Thymus (tissue), 14 donors: ENCODE data around the gene ADD3. TPM values are rescaled to one million over a fixed set of nuclear protein-coding genes. Genes with fewer than 3 reads are reported as not detected.
A peak's percentile ranks its signal among the peaks of the same experiment; 100 is the strongest.

ENCODE experiments used
- DNase-seq, 9 donors: peaks; one replicate each; pipeline ENCODE4 v3.0.0-alpha.2; 2013; ENCODE audit warnings: low spot score in 9 of 9, low read depth in 6 of 9, missing footprints in 1 of 9
- H3K27ac ChIP-seq, 2 donors: one replicate each; pipeline ENCODE4 v1.5.1; 2013; ENCODE audit warnings: control low read depth in 1 of 2, low read depth in 1 of 2, low read length in 1 of 2, mild to moderate bottlenecking in 1 of 2, moderate library complexity in 1 of 2
- H3K27me3 ChIP-seq, 2 donors: one replicate each; pipeline ENCODE4 v1.5.1; 2013; ENCODE audit warnings: low read length in 1 of 2; ENCODE audit not compliant: control insufficient read depth in 2 of 2, insufficient read depth in 1 of 2
- H3K36me3 ChIP-seq, 2 donors: one replicate each; pipeline ENCODE4 v1.5.1; 2013; ENCODE audit warnings: low read length in 1 of 2, mild to moderate bottlenecking in 1 of 2, moderate library complexity in 1 of 2; ENCODE audit not compliant: control insufficient read depth in 2 of 2, insufficient read depth in 2 of 2
- H3K4me1 ChIP-seq, 2 donors: one replicate each; pipeline ENCODE4 v1.5.1; 2013; ENCODE audit warnings: low read length in 2 of 2; ENCODE audit not compliant: control insufficient read depth in 2 of 2, insufficient read depth in 2 of 2
- H3K4me3 ChIP-seq, 2 donors: one replicate each; pipeline ENCODE4 v1.5.1; 2013; ENCODE audit warnings: low read length in 2 of 2, control low read depth in 1 of 2, mild to moderate bottlenecking in 1 of 2
- H3K9me3 ChIP-seq, 2 donors: one replicate each; pipeline ENCODE4 v1.5.1; 2013; ENCODE audit warnings: low read length in 1 of 2, mild to moderate bottlenecking in 1 of 2; ENCODE audit not compliant: control insufficient read depth in 2 of 2, insufficient read depth in 1 of 2
- WGBS: extraction: QIAGEN DNeasy Blood & Tissue Kit; methylation state at CpG from one replicate; pipeline ENCODE4 v1.1.7; 2013; 5-methylcytosine and 5-hydroxymethylcytosine counted together
- long read RNA-seq, 10 donors: transcript quantifications; one replicate each; lab custom pipeline, GENCODE V29; 2026
- polyA plus RNA-seq: library from polyadenylated mRNA; stranded (reverse); fragments of 200-250 nt; gene quantifications from one replicate; pipeline ENCODE4 v1.2.3, GENCODE V29; 2013
- total RNA-seq: library from RNA; stranded (reverse); fragments of 120-200 nt; gene quantifications from one replicate; pipeline ENCODE4 v1.2.4, GENCODE V29; 2013
- donor health status: healthy.

The ADD3 gene
- total RNA-seq (217 TPM), polyA plus RNA-seq (112 TPM)
- long read RNA-seq, donor 1, full-length matches to known transcripts, result 5 of 21 reads
- long read RNA-seq, donor 1, partial matches to known transcripts, result 16 of 21 reads
- long read RNA-seq, donor 1, other reads (novel, unspliced or antisense), result 0 of 21 reads
- long read RNA-seq, donor 2, result 0 reads
- long read RNA-seq, donor 3, full-length matches to known transcripts, result 48 of 134 reads
- long read RNA-seq, donor 3, partial matches to known transcripts, result 74 of 134 reads
- long read RNA-seq, donor 3, other reads (novel, unspliced or antisense), result 12 of 134 reads
- long read RNA-seq, donor 4, full-length matches to known transcripts, result 18 of 34 reads
- long read RNA-seq, donor 4, partial matches to known transcripts, result 9 of 34 reads
- long read RNA-seq, donor 4, other reads (novel, unspliced or antisense), result 7 of 34 reads
- long read RNA-seq, donor 5, full-length matches to known transcripts, result 55 of 114 reads
- long read RNA-seq, donor 5, partial matches to known transcripts, result 59 of 114 reads
- long read RNA-seq, donor 5, other reads (novel, unspliced or antisense), result 0 of 114 reads
- long read RNA-seq, donor 6, full-length matches to known transcripts, result 24 of 29 reads
- long read RNA-seq, donor 6, partial matches to known transcripts, result 5 of 29 reads
- long read RNA-seq, donor 6, other reads (novel, unspliced or antisense), result 0 of 29 reads
- long read RNA-seq, donor 7, full-length matches to known transcripts, result 45 of 72 reads
- long read RNA-seq, donor 7, partial matches to known transcripts, result 21 of 72 reads
- long read RNA-seq, donor 7, other reads (novel, unspliced or antisense), result 6 of 72 reads
- long read RNA-seq, donor 8, full-length matches to known transcripts, result 14 of 19 reads
- long read RNA-seq, donor 8, partial matches to known transcripts, result 5 of 19 reads
- long read RNA-seq, donor 8, other reads (novel, unspliced or antisense), result 0 of 19 reads
- long read RNA-seq, donor 9, full-length matches to known transcripts, result 33 of 33 reads
- long read RNA-seq, donor 9, partial matches to known transcripts, result 0 of 33 reads
- long read RNA-seq, donor 9, other reads (novel, unspliced or antisense), result 0 of 33 reads
- long read RNA-seq, donor 10, full-length matches to known transcripts, result 23 of 65 reads
- long read RNA-seq, donor 10, partial matches to known transcripts, result 42 of 65 reads
- long read RNA-seq, donor 10, other reads (novel, unspliced or antisense), result 0 of 65 reads

- Histone ChIP-seq H3K27ac (peak within 1 kb of the TSS; percentile 92 to 97), H3K9me3 (no peaks in the 10 kb centered on the region), H3K36me3 (no peaks in the 10 kb centered on the region), H3K4me1 (peaks cover 19 to 24% of the 10 kb centered on the region in 2 donors), H3K27me3 (no peaks in the 10 kb centered on the region), H3K4me3 (peak within 1 kb of the TSS; percentile 78)
- peak; percentile 75 to 97 (median 94) for DNase-seq
- WGBS, result 1% methylated on average over 83 of the region's 83 CpGs
Measured at GRCh38 chr10:110007701-110008517, at the start of gene ADD3. Gene ADD3 (plus strand): TSS chr10:110007984. CDS start chr10:110100654, 92,670 bp downstream.

DNA sequence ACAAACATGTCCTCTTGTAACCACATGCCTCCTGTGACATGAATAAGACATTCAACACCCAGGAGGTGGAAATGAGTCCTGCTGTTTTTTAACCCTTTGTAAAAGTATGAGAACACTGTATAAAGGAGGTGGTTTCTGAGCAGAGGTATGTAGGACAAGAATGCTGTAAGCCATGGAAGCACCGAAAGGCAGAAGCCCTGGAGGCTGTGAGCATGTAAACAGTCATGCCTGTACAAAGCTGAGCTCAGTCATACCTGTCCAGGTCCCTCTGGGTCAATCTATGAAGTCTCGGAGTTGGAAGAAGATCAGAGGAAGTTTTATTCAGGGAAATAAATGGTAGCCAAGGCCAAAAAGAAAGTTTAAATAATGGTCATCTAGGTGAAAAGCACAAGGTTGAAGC is 49.7 kb upstream of the ADD3 start:
- 96% methylated on average over 2 of the region's 2 CpGs for WGBS
- no peak for DNase-seq
- Histone ChIP-seq H3K4me3 (no peak overlapping the region), H3K4me1 (no peaks in the 10 kb centered on the region), H3K27me3 (no peaks in the 10 kb centered on the region), H3K27ac (peak overlapping the region in 1 of 2 donors; percentile 2), H3K36me3 (no peaks in the 10 kb centered on the region), H3K9me3 (no peaks in the 10 kb centered on the region)

DNA sequence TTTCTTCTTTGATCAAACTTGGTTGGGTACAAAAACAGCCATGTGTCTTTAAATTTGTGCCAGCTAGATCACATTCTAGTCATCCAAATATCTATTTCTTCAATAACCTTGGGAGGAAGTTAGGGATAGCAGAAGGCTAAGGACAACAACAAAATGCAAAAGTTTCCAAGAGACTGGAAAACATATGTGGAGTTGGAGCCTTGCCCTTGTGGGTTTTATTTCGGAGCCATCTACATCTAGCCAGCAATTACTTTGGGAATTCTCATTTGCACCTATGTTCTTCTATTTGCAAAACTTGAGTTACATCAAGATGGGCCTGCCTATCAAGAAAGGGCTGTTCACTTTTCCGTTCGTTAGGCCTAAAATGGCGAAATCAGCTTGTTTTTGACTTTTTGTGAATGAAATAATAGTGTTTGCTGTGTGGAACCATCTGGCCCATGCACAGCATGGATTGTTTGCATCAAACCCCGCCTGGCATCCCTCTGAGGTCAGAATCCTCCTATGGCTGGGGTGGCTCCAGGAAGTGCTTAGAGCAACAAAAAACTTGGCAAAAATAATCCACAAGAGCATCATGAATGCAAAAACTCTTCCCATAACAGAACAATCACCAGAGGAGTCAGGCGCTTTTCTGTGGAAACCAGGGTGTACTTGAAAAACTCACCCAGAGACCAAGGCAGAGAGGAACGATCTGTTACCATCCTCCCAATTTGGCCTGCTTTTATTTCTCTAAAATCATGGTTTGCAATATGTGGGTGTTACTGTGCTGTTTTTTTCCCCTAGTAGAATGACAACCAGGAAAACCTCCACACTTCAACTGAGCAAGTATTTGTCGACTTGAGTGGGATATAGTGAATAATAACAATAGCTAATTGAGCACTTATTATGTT is 48.3 kb upstream of the ADD3 start:
- Histone ChIP-seq H3K27me3 (no peaks in the 10 kb centered on the region), H3K4me1 (no peaks in the 10 kb centered on the region), H3K36me3 (no peaks in the 10 kb centered on the region), H3K4me3 (no peak overlapping the region), H3K9me3 (no peaks in the 10 kb centered on the region), H3K27ac (no peak overlapping the region)
- no peak for DNase-seq
- WGBS, result 98% methylated on average over 8 of the region's 8 CpGs

DNA sequence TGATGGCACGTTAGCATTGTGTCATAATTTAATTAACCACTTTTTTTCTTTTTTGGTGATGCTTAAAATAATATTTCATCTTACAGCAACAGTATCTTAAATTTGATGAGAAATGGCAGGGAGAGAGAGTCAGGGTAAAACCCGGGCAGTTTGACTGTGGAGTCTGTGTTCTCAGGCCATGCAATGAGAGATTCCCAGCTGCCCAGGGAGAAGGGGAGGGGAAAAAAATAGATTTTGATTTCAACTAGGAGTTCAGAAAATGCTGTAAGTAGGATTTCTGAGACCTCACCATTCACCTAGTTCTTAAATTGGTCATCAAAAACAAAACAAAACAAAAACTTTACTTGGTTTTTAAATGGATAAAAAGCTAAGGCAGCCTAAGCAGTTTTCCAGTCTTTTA is 47.1 kb upstream of the ADD3 start:
- WGBS, result 97% methylated on average over 2 of the region's 2 CpGs
- no peak for DNase-seq
- no peaks in the 10 kb centered on the region for H3K27me3 ChIP-seq
- H3K27ac ChIP-seq, result no peak overlapping the region
- H3K9me3 ChIP-seq, result no peaks in the 10 kb centered on the region
- no peak overlapping the region for H3K4me3 ChIP-seq
- no peaks in the 10 kb centered on the region for H3K4me1 ChIP-seq
- H3K36me3 ChIP-seq, result no peaks in the 10 kb centered on the region

DNA sequence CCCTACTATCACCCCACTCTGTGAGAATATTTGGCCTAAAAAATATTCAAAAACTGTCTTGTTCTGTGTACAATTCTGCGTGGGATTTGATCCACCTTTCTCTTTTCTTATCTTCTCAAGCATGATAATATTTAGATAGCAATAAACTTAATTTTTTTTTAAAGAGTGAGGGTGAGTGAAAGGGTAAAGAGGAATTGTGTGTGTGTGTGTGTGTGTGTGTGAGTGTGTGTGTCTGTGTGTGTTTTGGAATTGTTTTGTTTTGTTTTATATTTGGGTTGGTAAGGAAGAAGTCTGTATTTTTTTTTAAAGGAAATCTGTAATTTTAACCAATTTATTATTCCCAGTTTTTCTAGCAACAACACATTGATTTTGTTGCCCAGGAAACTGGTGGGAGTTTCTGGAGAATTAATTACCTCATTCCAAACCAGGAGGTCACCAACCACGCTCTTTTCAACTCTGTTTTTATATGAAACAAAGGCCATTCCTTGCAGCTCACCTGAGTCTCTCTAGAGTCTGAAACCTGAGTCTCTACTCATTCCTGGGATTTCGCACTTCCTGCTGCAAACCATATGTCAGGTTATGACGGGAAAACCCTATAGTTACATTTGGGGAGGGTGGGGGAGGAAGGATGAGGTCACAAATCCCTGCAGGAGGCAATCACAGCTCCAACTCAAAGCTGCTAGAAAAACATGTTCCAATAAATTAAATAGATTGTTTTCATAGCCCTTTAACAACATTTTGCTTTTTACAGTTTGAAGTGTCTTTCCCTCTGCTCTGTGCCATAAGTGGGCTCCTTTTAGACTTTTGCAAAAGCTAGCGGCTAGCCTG is 46.4 kb upstream of the ADD3 start:
- WGBS, result 92% methylated on average over 5 of the region's 5 CpGs
- Histone ChIP-seq H3K9me3 (no peaks in the 10 kb centered on the region), H3K27ac (no peak overlapping the region), H3K36me3 (no peaks in the 10 kb centered on the region), H3K4me1 (no peaks in the 10 kb centered on the region), H3K4me3 (no peak overlapping the region), H3K27me3 (no peaks in the 10 kb centered on the region)
- no peak for DNase-seq

DNA sequence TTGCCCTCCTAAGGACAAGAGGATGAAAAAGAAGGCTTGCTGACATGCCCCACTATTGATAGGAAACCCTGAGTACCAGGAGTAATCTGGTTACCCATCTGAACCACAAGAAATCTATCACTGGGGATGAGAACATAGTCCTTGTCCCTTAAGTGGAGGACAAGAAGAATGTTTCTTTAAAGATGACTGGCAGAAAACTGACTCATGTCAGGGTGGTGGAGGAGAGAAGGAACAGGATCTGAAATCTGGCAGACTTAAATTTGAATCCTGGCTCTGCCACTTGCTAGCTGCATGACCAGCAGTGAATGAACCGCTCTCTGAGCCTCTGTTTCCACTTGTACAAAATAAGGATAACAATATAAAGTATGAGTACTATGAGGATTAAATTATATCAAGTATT is 45.5 kb upstream of the ADD3 start:
- no peak for DNase-seq
- no peaks in the 10 kb centered on the region for H3K27me3 ChIP-seq
- H3K4me1 ChIP-seq, result no peaks in the 10 kb centered on the region
- H3K27ac ChIP-seq, result no peak overlapping the region
- 100% methylated on average over 1 of the region's 1 CpG for WGBS
- no peak overlapping the region for H3K4me3 ChIP-seq
- no peaks in the 10 kb centered on the region for H3K36me3 ChIP-seq
- H3K9me3 ChIP-seq, result no peaks in the 10 kb centered on the region

DNA sequence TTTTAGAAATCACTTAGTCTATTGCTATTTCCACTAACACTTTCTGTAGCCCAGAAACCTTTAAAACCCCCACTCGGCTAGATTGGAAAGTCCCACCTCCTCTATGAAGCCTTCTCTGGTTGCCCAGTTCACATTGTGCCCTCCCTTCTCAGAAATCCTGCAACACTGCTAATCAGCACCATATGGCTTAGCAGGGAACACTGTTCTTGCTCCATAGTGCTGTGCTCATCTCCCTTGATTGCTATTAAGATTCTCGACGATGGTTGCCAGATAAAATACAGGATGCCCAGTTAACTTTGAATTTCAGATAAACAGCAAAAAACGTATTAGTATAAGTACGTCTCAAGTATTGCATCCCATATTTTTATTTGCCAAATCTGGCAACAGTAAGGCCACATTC is 44.3 kb upstream of the ADD3 start:
- Histone ChIP-seq H3K4me1 (no peaks in the 10 kb centered on the region), H3K4me3 (no peak overlapping the region), H3K27ac (no peak overlapping the region), H3K36me3 (no peaks in the 10 kb centered on the region), H3K9me3 (no peaks in the 10 kb centered on the region), H3K27me3 (no peaks in the 10 kb centered on the region)
- WGBS, result 97% methylated on average over 5 of the region's 5 CpGs
- DNase-seq, result no peak
